HG03571 (cell line): ENCODE data around the gene GAS7.

ENCODE experiments used
- ATAC-seq: cut with Tn5 transposase; IDR thresholded peaks from one replicate; pipeline ENCODE4 v1.9.1; 2021; ENCODE audit not compliant: unreplicated experiment

Gene GAS7

GRCh38 chr17:10198509-10199249 is at the start of gene GAS7:
GAS7 (minus strand) TSS chr17:10198606.
- no peak for ATAC-seq

- ATAC-seq = no peak
Measured at GRCh38 chr17:10247810-10248209, 49.4 kb upstream of the GAS7 start.

DNA sequence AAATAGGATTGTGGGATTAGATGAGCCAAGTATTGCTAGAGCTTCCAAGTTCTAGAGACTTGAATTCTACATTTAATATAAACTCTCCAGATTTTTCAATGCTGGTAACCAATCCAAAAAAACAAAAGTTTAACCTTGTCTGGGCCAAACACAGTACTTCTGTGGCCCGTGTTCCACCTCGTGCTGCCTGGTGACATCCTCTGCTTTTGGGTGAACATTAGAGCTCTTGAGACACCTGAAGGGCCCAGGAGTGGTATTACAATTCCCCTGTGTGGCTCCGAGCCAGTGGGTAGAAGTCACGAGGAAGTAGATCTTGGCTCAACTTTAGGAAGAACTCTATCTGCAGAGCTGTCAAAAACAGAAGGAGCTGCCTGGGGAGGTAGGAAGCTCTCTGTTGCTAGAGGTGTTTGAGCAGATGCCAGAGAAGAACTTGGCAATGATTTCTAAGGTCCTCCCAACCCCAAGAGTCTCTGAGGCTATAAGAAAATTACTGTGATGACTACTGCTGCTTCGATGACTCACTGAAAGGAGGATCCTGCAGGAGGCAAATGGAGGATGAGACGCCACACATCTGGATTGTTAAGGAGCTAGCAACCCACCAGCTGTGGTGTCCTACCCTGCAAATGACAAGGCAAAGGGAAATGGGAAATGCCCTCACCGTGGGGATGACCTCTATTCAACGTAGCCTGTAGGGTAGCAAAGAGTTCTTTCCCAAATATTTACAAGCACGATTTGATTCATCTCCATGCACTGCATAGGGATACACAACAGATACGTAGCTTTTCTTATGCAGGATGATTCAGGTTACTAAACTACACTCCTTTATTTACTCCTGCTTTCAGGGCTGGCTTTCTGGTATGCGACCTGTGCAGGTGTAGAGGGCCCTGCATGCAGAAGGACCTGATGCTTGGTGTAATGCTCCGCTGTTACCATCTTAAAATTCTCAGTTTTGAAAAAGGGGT is 45.8 kb upstream of the GAS7 start:
- no peak for ATAC-seq

DNA sequence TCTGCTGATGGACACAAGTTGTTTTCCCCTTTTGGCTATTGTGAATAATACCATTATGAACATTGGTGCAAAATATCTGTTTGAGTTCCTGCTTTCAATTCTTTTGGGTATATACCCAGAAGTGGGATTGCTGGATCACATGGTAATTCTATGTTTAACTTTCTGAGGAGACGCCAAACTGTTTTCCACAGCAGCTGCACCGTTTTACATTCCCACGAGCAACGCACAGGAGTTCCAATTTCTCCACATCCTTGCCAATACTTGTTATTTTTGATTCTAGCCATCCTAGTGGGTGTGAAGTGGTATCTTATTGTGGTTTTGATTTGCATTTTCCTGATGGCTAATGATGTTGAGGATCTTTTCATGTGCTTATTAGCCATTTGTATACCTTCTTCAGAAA is 43.4 kb upstream of the GAS7 start:
- ATAC-seq = no peak

DNA sequence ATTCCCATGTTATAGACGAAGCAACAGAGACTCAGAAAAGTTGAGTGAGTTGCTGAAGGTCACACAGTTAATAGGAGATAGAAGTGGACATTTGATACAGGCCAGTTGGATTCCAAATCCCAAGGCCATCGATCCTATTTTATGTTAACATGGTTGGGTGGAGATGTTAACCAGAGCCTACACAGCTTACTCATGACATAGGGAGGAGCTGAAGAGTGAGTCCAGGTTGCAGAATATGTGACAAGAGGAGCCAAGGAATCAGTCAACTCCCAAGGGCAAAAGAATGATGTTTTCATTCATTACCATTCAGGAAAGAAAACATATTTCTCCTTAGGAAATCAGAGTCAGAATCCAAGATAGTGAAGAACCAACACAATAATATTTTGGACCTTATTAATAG is 40.3 kb upstream of the GAS7 start:
- ATAC-seq = no peak

- no peak for ATAC-seq
Measured at GRCh38 chr17:10234033-10234432, 35.6 kb upstream of the GAS7 start.

- no peak for ATAC-seq
Measured at GRCh38 chr17:10233161-10233560, 34.8 kb upstream of the GAS7 start.

GRCh38 chr17:10229181-10229580 is 30.8 kb upstream of the GAS7 start:
- no peak for ATAC-seq

DNA sequence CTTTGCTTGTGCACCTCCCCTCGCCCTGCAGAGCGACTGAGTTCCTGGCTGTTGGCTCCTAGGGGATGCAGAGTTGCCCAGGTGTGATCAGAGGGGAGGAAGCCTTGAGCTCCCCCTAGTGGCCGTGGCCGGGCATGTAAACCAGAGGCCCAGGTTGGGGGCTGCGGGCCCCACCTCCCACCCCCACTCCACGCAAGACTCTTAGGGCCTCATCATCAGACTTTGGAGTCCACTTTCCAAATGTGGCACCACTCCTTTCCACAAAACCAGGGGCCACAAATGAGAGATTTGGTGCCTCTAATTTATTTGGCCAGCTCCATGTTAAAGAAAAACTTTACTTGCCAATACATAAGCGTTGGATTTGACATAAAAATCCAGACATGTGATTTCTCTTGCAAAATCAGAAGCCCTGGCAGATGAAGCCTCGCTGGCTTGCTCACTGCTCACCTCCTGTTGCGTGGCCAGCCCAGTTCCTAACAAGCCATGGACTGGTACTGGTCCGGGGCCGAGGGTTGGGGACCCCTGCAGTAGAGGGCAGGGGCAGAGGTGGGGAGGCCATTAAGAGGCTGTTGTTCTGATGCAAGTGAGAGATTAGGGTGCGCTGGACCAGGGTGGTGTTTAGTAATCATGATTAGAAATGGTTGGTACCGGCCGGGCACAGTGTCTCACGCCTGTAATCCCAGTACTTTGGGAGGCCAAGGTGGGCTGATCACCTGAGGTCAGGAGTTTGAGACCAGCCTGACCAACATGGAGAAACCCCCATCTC is 28.7 kb upstream of the GAS7 start:
- no peak for ATAC-seq

DNA sequence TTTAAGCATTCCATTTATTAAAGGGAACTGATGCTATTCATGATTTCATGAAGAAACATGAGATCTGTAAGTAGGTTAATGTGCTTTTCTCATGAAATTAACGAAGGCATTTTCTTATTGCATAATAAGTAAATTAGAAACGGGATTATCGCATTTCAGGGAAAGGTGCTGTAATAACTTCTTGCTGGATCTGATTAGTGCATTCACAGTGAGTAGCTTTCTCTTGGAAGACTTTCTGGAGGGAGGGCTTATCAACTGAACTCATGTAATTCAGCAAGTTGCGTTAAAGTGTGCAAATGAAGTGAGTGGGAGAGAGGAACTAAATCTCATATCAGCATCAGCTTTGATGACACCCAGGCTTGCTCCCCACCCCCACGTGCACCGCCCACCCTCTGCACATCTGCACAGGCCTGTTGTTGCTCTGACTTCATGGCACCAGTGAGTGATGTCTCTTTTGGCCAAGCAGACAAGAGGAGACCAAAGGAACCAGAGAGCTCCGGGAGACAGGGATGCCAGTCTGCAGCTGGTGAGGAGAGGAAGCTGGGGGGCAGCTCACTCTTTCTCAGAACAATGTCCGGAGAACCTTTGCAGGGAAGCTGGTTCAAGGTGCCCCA is 26.3 kb upstream of the GAS7 start:
- ATAC-seq = no peak

GRCh38 chr17:10219193-10219592 is 20.8 kb upstream of the GAS7 start:
- no peak for ATAC-seq

DNA sequence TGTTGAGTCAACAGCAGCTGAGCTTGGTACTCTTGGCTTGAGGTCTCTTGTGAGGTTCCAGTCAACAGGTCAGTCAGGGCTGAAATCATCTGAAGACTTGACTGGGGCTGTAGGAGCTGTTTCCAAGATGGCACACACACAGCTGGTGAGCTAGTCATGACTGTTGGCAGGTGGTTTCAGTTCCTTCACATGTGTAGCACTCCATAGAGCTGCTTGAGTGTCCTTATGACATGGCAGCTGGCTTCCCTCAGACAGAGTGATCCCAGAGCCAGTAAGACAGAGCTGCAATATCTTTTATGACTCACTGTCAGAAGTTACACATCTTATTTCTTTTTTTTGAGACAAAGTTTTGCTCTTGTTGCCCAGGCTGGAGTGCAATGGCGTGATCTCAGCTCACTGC is 19.5 kb upstream of the GAS7 start:
- ATAC-seq = no peak

DNA sequence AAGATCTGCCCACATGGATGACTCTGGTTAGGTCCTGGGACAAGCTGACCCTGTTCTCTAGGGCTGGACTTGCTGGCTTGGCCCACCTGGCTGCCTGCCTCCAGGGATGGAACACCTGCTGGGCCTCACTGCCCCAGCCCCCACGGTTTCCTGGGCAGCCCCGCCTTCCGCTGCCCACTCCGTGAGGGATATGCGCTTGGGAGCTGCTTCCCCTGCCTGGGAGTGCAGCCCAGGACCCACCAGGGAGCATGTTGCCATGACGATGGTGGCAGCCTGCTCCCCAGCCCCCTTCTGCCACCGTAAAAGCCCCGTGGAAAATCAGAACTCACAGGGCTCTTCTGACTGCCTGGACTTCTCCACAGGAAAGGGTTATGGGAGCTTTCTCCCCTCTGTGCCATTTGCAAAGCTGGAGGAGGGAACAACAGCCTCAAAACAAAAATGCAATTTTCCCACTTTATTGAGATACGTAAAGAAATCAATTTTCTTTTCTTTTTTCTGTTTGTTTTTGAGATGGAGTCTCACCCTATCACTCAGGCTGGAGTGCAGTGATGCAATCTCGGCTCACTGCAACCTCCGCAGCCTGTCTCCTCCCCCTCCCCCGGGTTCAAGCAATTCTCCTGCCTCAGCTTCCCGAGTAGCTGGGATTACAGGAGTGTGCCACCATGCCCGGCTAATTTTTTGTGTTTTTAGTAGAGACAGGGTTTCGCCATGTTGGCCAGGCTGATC is 18.0 kb upstream of the GAS7 start:
- no peak for ATAC-seq

GRCh38 chr17:10215286-10215685 is 16.9 kb upstream of the GAS7 start:
- ATAC-seq = no peak

GRCh38 chr17:10211666-10212065 is 13.3 kb upstream of the GAS7 start:
- ATAC-seq = no peak

DNA sequence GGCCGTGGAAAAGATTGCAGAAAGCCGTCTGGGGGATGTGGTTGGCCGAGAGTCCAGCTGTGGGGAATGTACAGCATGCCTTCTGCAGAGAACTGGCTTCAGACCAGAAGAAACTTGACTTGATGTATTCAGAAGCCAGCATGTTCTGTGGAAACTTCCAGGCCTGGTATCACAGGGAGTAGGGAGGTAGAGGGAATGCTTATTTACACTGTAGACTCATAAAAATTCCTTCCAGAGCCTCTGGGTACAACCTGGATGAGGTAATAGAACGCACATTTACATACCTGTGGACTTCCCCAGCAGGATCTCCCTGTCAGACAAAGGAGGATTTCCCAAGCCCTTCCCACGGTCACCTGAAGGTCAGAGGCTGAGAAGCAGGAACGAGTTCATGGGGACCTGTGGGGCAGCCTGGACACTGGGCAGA is 11.8 kb upstream of the GAS7 start:
- no peak for ATAC-seq

- no peak for ATAC-seq
Measured at GRCh38 chr17:10208604-10209193, 10.3 kb upstream of the GAS7 start.

- no peak for ATAC-seq
Measured at GRCh38 chr17:10207153-10207552, 8.7 kb upstream of the GAS7 start.

DNA sequence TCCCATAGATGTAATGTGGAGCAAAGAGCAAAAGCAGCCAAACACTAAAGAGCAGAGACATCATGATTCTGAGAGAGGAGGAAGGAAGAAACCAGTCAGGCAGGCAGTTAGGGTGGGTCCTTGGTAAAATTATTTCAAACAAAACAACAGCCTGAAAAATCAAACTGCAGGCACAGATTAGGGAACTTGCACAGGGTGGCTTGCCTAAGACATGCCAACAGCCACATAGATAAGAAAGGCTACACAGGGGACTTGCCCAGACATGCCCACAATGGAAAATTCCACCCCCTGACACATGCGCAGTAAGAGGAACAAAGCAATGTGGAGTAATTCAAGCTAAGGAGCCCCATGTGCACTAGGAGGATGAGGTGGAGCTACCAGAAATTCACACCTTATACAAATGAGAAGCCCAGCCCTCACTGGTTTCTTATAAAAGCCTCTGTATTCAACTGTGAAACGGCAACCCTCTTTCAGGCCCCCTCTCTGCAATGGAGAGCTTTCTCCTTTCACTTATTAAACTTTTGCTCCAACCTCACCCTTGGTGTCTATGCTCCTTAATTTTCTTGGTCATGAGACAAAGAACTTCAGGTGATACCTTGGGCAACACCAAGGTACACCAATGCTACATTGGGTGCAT is 7.3 kb upstream of the GAS7 start:
- no peak for ATAC-seq
